Endodermal cell (in vitro differentiated cells): ENCODE measurements around the gene RFWD3. TPM values are rescaled to one million over a fixed set of nuclear protein-coding genes. Genes with fewer than 3 reads are reported as not detected.

Experiments
- DNase-seq: peaks from one replicate; pipeline ENCODE4 v3.0.0-alpha.2; 2017
- H3K27ac ChIP-seq: 2 replicates; pipeline ENCODE4 v1.5.1; 2013; ENCODE audit warnings: mild to moderate bottlenecking, low read depth, low read length, moderate library complexity
- H3K27me3 ChIP-seq: 2 replicates; pipeline ENCODE4 v1.6.1; 2013; ENCODE audit warnings: mild to moderate bottlenecking, low read length, moderate library complexity; ENCODE audit not compliant: insufficient read depth, control insufficient read depth, poor library complexity, severe bottlenecking
- H3K36me3 ChIP-seq: 2 replicates; pipeline ENCODE4 v1.7.0; 2013; ENCODE audit warnings: mild to moderate bottlenecking, low read length, moderate library complexity; ENCODE audit not compliant: control insufficient read depth, insufficient read depth
- H3K4me1 ChIP-seq: one replicate; pipeline ENCODE4 v1.7.0; 2013; ENCODE audit warnings: low read length; ENCODE audit not compliant: control insufficient read depth, insufficient read depth
- H3K4me3 ChIP-seq: 2 replicates; pipeline ENCODE4 v1.5.1; 2013; ENCODE audit warnings: mild to moderate bottlenecking, low read length, moderate library complexity
- H3K9ac ChIP-seq: 2 replicates; pipeline ENCODE4 v1.6.1; 2013; ENCODE audit warnings: mild to moderate bottlenecking, low read length, moderate library complexity; ENCODE audit not compliant: poor library complexity, severe bottlenecking; ENCODE audit errors: extremely low read depth
- H3K9me3 ChIP-seq: 2 replicates; pipeline ENCODE4 v1.6.1; 2013; ENCODE audit warnings: mild to moderate bottlenecking, low read length, moderate library complexity; ENCODE audit not compliant: control insufficient read depth
- H3K27ac Mint-ChIP-seq: 2 replicates; pipeline ENCODE4 v1.8.0; 2020; ENCODE audit warnings: mixed read lengths
- H3K27me3 Mint-ChIP-seq: 2 replicates; pipeline ENCODE4 v1.8.0; 2021; ENCODE audit warnings: mild to moderate bottlenecking, mixed read lengths; ENCODE audit not compliant: insufficient read depth
- H3K36me3 Mint-ChIP-seq: 2 replicates; pipeline ENCODE4 v1.8.0; 2020; ENCODE audit warnings: low read depth, mixed read lengths
- H3K4me1 Mint-ChIP-seq: 2 replicates; pipeline ENCODE4 v1.8.0; 2020; ENCODE audit warnings: mixed read lengths
- H3K4me3 Mint-ChIP-seq: 2 replicates; pipeline ENCODE4 v1.8.0; 2020; ENCODE audit warnings: mild to moderate bottlenecking, moderate library complexity, mixed read lengths
- H3K9me3 Mint-ChIP-seq: 2 replicates; pipeline ENCODE4 v1.8.0; 2020; ENCODE audit warnings: mild to moderate bottlenecking, mixed read lengths
- WGBS, 2 experiments: methylation state at CpG; one replicate each; pipeline versions ENCODE4 v1.1.5 to v1.1.7; 2013; ENCODE audit warnings: missing lambda C conversion rate in 2 of 2, mixed read lengths in 1 of 2; ENCODE audit not compliant: insufficient coverage in 1 of 2, insufficient read length in 1 of 2; 5-methylcytosine and 5-hydroxymethylcytosine counted together
- total RNA-seq, 2 donors: library from RNA; stranded (reverse); fragmentation: NEBNext Ultra II Directional in 1 of 2; extraction: Animal tissue kit (Norgen Biotek cat#: 25700) in 1 of 2; gene quantifications; 2 replicates in 1 of 2; 3 replicates in 1 of 2; pipeline ENCODE4 v1.2.1, GENCODE V29; 2021
- TF ChIP-seq, protein P1 (sequence below): fragments of 200-600 bp; sonication (generic); conservative IDR thresholded peaks from 2 replicates; pipeline ENCODE4 v1.5.0; 2021; ENCODE audit warnings: antibody characterized with exemption, mild to moderate bottlenecking

The RFWD3 gene
- total RNA-seq, 2 donors from 2014 or later = 81.7 to 97.7 TPM

DNA sequence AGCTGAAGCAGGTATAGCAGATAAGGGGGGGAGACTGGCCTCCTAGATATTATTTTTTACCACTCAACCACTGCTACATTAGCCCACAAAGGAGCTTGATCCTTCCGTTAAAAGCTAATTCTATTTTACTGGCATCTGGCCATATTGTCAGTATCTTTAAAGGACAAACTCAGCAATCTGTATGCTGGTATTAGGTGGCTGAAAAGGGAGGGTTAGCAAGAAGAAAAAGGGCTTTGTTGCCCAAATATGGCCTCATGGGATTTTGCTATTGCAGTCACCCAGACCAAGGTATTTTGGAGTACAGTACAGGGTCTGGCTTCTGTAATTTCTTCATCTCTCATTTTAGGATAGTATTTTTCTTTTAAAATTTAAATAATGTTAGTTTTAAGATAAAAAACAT, 14.4 kb downstream of the RFWD3 start:
- H3K36me3 Mint-ChIP-seq = peaks cover 70% of the 10 kb centered on the region
- 93% methylated on average over 1 of the region's 1 CpG; no CpG with 5 or more reads in 1 of the 2 experiments for WGBS, 2 experiments
- DNase-seq = no peak
- no peaks in the 10 kb centered on the region for H3K9me3 Mint-ChIP-seq
- no peak overlapping the region for H3K4me3 Mint-ChIP-seq
- H3K4me1 ChIP-seq = no peaks in the 10 kb centered on the region
- TF ChIP-seq, protein P1, sequence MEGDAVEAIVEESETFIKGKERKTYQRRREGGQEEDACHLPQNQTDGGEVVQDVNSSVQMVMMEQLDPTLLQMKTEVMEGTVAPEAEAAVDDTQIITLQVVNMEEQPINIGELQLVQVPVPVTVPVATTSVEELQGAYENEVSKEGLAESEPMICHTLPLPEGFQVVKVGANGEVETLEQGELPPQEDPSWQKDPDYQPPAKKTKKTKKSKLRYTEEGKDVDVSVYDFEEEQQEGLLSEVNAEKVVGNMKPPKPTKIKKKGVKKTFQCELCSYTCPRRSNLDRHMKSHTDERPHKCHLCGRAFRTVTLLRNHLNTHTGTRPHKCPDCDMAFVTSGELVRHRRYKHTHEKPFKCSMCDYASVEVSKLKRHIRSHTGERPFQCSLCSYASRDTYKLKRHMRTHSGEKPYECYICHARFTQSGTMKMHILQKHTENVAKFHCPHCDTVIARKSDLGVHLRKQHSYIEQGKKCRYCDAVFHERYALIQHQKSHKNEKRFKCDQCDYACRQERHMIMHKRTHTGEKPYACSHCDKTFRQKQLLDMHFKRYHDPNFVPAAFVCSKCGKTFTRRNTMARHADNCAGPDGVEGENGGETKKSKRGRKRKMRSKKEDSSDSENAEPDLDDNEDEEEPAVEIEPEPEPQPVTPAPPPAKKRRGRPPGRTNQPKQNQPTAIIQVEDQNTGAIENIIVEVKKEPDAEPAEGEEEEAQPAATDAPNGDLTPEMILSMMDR = no peak
- no peak overlapping the region for H3K27ac ChIP-seq
- no peaks in the 10 kb centered on the region for H3K9me3 ChIP-seq
- no peaks in the 10 kb centered on the region for H3K27me3 ChIP-seq
- no peak overlapping the region for H3K9ac ChIP-seq
- peaks cover 77% of the 10 kb centered on the region for H3K36me3 ChIP-seq
- no peak overlapping the region for H3K27ac Mint-ChIP-seq
- no peak overlapping the region for H3K4me3 ChIP-seq
- peaks cover 12% of the 10 kb centered on the region for H3K4me1 Mint-ChIP-seq
- no peaks in the 10 kb centered on the region for H3K27me3 Mint-ChIP-seq

DNA sequence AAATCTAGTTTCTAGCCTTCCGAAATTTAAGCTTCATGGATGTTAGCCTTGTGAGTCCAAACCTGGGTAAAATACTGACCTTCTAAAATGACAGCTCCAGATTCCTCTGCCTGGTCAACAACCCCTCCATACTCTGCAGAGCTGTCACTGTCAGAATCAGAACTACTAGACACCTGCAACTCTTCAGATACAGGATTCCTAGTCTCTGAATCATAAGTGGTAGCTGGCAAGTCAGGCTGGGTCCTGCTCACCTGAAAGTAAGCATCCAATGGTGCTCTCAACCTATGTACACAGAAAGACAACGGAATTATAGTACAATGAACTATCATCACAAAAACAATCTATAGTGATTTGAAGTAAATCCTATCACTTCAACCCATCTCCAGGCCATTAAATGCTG, 14.8 kb downstream of the RFWD3 start:
- H3K9ac ChIP-seq = no peak overlapping the region
- H3K4me1 ChIP-seq = no peaks in the 10 kb centered on the region
- no peaks in the 10 kb centered on the region for H3K27me3 Mint-ChIP-seq
- no peaks in the 10 kb centered on the region for H3K9me3 Mint-ChIP-seq
- H3K27ac Mint-ChIP-seq = no peak overlapping the region
- H3K36me3 Mint-ChIP-seq = peaks cover 70% of the 10 kb centered on the region
- WGBS, 2 experiments = 89 to 100% methylated on average over 1 to 2 of the region's 2 CpGs
- H3K4me3 Mint-ChIP-seq = no peak overlapping the region
- peaks cover 77% of the 10 kb centered on the region for H3K36me3 ChIP-seq
- no peak for DNase-seq
- H3K27me3 ChIP-seq = no peaks in the 10 kb centered on the region
- H3K4me1 Mint-ChIP-seq = peaks cover 10% of the 10 kb centered on the region
- H3K9me3 ChIP-seq = no peaks in the 10 kb centered on the region
- TF ChIP-seq, protein P1 = no peak
- peak overlapping the region; percentile 29 for H3K27ac ChIP-seq
- H3K4me3 ChIP-seq = no peak overlapping the region

GRCh38 chr16:74650966-74651567, 15.6 kb downstream of the RFWD3 start:
- Histone ChIP-seq H3K9ac (no peak overlapping the region), H3K4me1 (no peaks in the 10 kb centered on the region), H3K4me3 (no peak overlapping the region), H3K9me3 (no peaks in the 10 kb centered on the region), H3K27me3 (no peaks in the 10 kb centered on the region), H3K36me3 (peaks cover 79% of the 10 kb centered on the region), H3K27ac (no peak overlapping the region)
- WGBS, 2 experiments = 87 to 90% methylated on average over 3 to 5 of the region's 6 CpGs
- H3K4me1 Mint-ChIP-seq = peaks cover 9% of the 10 kb centered on the region
- H3K36me3 Mint-ChIP-seq = peaks cover 72% of the 10 kb centered on the region
- no peak overlapping the region for H3K27ac Mint-ChIP-seq
- TF ChIP-seq, protein P1 = peak; percentile 79
- no peaks in the 10 kb centered on the region for H3K27me3 Mint-ChIP-seq
- H3K4me3 Mint-ChIP-seq = no peak overlapping the region
- DNase-seq = no peak
- H3K9me3 Mint-ChIP-seq = no peaks in the 10 kb centered on the region
